Fibroblast of villous mesenchyme (primary cell): ENCODE measurements around the gene ST6GALNAC4. TPM values are rescaled to one million over a fixed set of nuclear protein-coding genes. Genes with fewer than 3 reads are reported as not detected.
"Not testable (repeated sequence)": the region's sequence is repeated elsewhere in the genome, so short reads cannot be mapped to it uniquely, and the experiment has no call there.

Experiments
- DNase-seq: peaks from one replicate; pipeline ENCODE4 v3.0.0-alpha.2; 2010; ENCODE audit warnings: low read depth
- H3K4me3 ChIP-seq: 2 replicates; pipeline ENCODE4 v1.5.1; 2011; ENCODE audit warnings: low read depth, mild to moderate bottlenecking, low read length
- CTCF ChIP-seq: IDR thresholded peaks from 2 replicates; pipeline ENCODE4 v1.5.1; 2012; ENCODE audit warnings: low read depth, mild to moderate bottlenecking, low read length; ENCODE audit not compliant: insufficient read depth
- total RNA-seq: library from RNA; depleted of rRNA; stranded (reverse); fragments of >200 nt; gene quantifications from 2 replicates; pipeline ENCODE4 v1.2.3, GENCODE V29; 2012

The ST6GALNAC4 gene
- total RNA-seq, 1 donor: 34.1 TPM

- no peak for DNase-seq
- peak; percentile 29 for TF ChIP-seq CTCF
- no peak overlapping the region for H3K4me3 ChIP-seq
Observed at GRCh38 chr9:127887792-127888191, 29.0 kb downstream of the ST6GALNAC4 start.

- no peak overlapping the region for H3K4me3 ChIP-seq
- TF ChIP-seq CTCF: no peak
- no peak for DNase-seq
Observed at GRCh38 chr9:127886401-127886972, 30.4 kb downstream of the ST6GALNAC4 start.

- DNase-seq: no peak
- no peak overlapping the region for H3K4me3 ChIP-seq
- TF ChIP-seq CTCF: no peak
Observed at GRCh38 chr9:127885508-127886281, 31.1 kb downstream of the ST6GALNAC4 start.

- no peak for DNase-seq
- no peak for TF ChIP-seq CTCF
- H3K4me3 ChIP-seq: no peak overlapping the region
Observed at GRCh38 chr9:127884976-127885490, 31.8 kb downstream of the ST6GALNAC4 start.

- DNase-seq: no peak
- no peak for TF ChIP-seq CTCF
- no peak overlapping the region for H3K4me3 ChIP-seq
Observed at GRCh38 chr9:127884427-127884911, 32.4 kb downstream of the ST6GALNAC4 start.

- no peak for DNase-seq
- H3K4me3 ChIP-seq: no peak overlapping the region
- no peak for TF ChIP-seq CTCF
Observed at GRCh38 chr9:127883959-127884358, 32.9 kb downstream of the ST6GALNAC4 start.

GRCh38 chr9:127881715-127882114, 35.1 kb downstream of the ST6GALNAC4 start:
- not testable (repeated sequence) for DNase-seq, H3K4me3 ChIP-seq
